SK-N-SH (cell line): ENCODE results near the gene MSANTD7.

ENCODE experiments used
- CTCF ChIP-seq: fragments of 200-600 bp; sonication (generic); IDR thresholded peaks from 2 replicates; pipeline ENCODE4 v1.6.1; 2017; ENCODE audit warnings: antibody characterized with exemption, mild to moderate bottlenecking, moderate library complexity
- EP300 ChIP-seq, 2 experiments: IDR thresholded peaks; 2 replicates each; pipeline versions ENCODE4 v1.4.0 to v1.6.1; 2012; ENCODE audit warnings: borderline replicate concordance in 1 of 2, low read depth in 1 of 2, low read length in 1 of 2
- EZH2phosphoT487 ChIP-seq: fragments of 200-600 bp; sonication (generic); IDR thresholded peaks from 2 replicates; pipeline ENCODE4 v1.6.1; 2017; ENCODE audit warnings: low read depth, mixed run types, mild to moderate bottlenecking, antibody characterized with exemption, moderate library complexity, borderline replicate concordance
- GABPA ChIP-seq: IDR thresholded peaks from 2 replicates; pipeline ENCODE4 v1.4.0; 2012; ENCODE audit warnings: low read depth, mild to moderate bottlenecking
- MAX ChIP-seq: IDR thresholded peaks from 2 replicates; pipeline ENCODE4 v1.4.0; 2012; ENCODE audit warnings: low read depth
- MEF2A ChIP-seq: IDR thresholded peaks from 2 replicates; pipeline ENCODE4 v1.4.0; 2012; ENCODE audit warnings: low read depth, borderline replicate concordance
- RXRA ChIP-seq: IDR thresholded peaks from 2 replicates; pipeline ENCODE4 v1.4.0; 2012; ENCODE audit warnings: low read depth, mild to moderate bottlenecking, borderline replicate concordance
- TAF1 ChIP-seq: IDR thresholded peaks from 2 replicates; pipeline ENCODE4 v1.6.1; 2012; ENCODE audit warnings: low read depth, mild to moderate bottlenecking, low read length, moderate library complexity, borderline replicate concordance
- YY1 ChIP-seq: IDR thresholded peaks from 2 replicates; pipeline ENCODE4 v1.4.0; 2012; ENCODE audit warnings: low read depth, mild to moderate bottlenecking
- ZBTB33 ChIP-seq: IDR thresholded peaks from 2 replicates; pipeline ENCODE4 v1.4.0; 2012; ENCODE audit warnings: low read depth, borderline replicate concordance

- no peak for TF ChIP-seq CTCF
- no peak for TF ChIP-seq MAX
- TF ChIP-seq TAF1: no peak
- TF ChIP-seq YY1: no peak
- TF ChIP-seq EZH2phosphoT487: no peak
- TF ChIP-seq ZBTB33: no peak
- no peak for TF ChIP-seq EP300 (IDR thresholded peaks at IDR 0.05; ENCODE audit: borderline replicate concordance in 1 of 2, low read depth in 1 of 2, low read length in 1 of 2)
- no peak for TF ChIP-seq GABPA
- no peak for TF ChIP-seq RXRA
- TF ChIP-seq MEF2A: no peak
These were observed 11.9 kb upstream of the MSANTD7 start for GRCh38 chr10:14826076-14826829.
